ENCODE data around the gene SUCLA2. TPM values are rescaled to one million over a fixed set of nuclear protein-coding genes. Genes with fewer than 3 reads are reported as not detected.

The SUCLA2 gene
- total RNA-seq, 1 experiment from 2014 or later = 53.9 TPM

DNA sequence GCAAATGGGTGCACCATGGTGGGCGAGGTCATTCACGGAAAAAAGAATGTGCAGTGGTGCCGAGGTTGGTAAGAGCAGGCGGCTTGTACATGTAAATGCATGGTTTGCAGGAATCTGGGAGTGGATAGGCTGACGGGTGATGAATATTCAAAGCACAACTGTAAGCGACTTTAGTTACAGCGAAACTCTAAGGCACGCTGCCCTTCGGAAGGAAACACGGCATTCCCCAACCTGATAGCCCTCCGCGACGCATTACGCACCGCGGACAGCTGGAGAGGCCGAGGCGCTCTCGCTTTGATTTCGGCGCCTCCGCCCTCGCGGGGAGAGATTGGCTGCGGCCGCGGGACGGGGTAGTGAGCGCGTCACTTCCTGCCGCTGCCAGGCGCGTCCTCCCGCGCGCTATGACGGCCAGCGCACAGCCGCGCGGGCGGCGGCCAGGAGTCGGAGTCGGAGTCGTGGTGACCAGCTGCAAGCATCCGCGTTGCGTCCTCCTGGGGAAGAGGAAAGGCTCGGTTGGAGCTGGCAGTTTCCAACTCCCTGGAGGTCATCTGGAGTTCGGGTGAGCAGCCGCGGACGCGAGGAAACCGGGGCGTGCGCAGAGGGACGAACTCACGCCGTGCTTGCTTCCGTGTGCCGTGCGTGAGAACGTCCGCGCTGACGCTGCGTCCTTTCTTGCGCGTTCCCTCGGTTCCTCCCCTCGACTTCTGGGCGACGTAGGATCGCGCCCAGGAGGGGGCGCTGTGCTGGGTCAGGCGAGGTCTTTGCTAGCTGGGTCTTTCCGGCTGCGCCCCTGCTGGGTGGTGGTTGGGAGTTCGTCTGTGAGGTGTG, 36.5 kb upstream of the SUCLA2 start, which contains the start of gene NUDT15:
NUDT15 (plus strand) TSS at position 381 of the 828 bp plus-strand sequence; CDS start at position 402, 21 bp downstream.
- Histone ChIP-seq H2AK5ac (ENCODE audit: insufficient read length, low read length) (no peak within 1 kb of the TSS), H3K79me1 (ENCODE audit: insufficient read depth, low read depth, low read length, poor library complexity, severe bottlenecking) (no peaks in the 10 kb centered on the region), H2BK120ac (ENCODE audit: low read depth, low read length, poor library complexity, severe bottlenecking) (no peak within 1 kb of the TSS), H4K5ac (ENCODE audit: insufficient read length, low read depth, low read length) (peak within 1 kb of the TSS; percentile 61), H2BK15ac (ENCODE audit: low read depth, low read length) (no peak within 1 kb of the TSS), H4K8ac (replicated peaks; ENCODE audit: insufficient read length, low read depth, low read length) (no peak within 1 kb of the TSS), H3K9ac (ENCODE audit: extremely low read depth, insufficient read length, low read length) (peak within 1 kb of the TSS; percentile 50), H3K4ac (ENCODE audit: low read depth, low read length) (no peak within 1 kb of the TSS), H3K23ac (ENCODE audit: insufficient read length, low read depth, low read length) (no peak within 1 kb of the TSS), H3K56ac (ENCODE audit: insufficient read length, low read depth, low read length) (no peak within 1 kb of the TSS), H2BK5ac (ENCODE audit: insufficient read length, low read length) (peak within 1 kb of the TSS; percentile 21), H3K27ac (ENCODE audit: insufficient read length, low read depth, low read length) (peak within 1 kb of the TSS; percentile 99), H3K79me2 (ENCODE audit: insufficient read depth, low read length) (0 out of 2 replicates have a peak, but pooled peaks cover 2% of the 10 kb centered on the region), H2AFZ (ENCODE audit: low read length) (no peak within 1 kb of the TSS), H3K18ac (ENCODE audit: insufficient read length, low read depth, low read length) (peak within 1 kb of the TSS; percentile 87), H2BK12ac (ENCODE audit: insufficient read length, low read depth, low read length) (no peak within 1 kb of the TSS), H3K27me3 (ENCODE audit: insufficient read depth, low read length) (no peaks in the 10 kb centered on the region), H3K9me3 (ENCODE audit: control insufficient read depth, low read depth, low read length) (peaks cover 3% of the 10 kb centered on the region), H3K23me2 (ENCODE audit: insufficient read length, low read depth, low read length, poor library complexity, severe bottlenecking) (peaks cover 4% of the 10 kb centered on the region), H3K4me1 (ENCODE audit: insufficient read depth, low read length) (0 out of 2 replicates have a peak, but pooled peaks cover 3% of the 10 kb centered on the region), H4K20me1 (ENCODE audit: control insufficient read depth, insufficient read depth, insufficient read length) (no peaks in the 10 kb centered on the region), H4K91ac (ENCODE audit: insufficient read length, low read depth, low read length) (no peak within 1 kb of the TSS), H3K14ac (ENCODE audit: insufficient read depth, low read length) (peak within 1 kb of the TSS; percentile 88), H3T11ph (ENCODE audit: low read length) (no peak within 1 kb of the TSS), H2BK20ac (ENCODE audit: low read depth, low read length, poor library complexity, severe bottlenecking) (no peak within 1 kb of the TSS), H3K4me2 (ENCODE audit: insufficient read depth, insufficient read length, low read length) (peak within 1 kb of the TSS; percentile 98)
- H3K36me3 Mint-ChIP-seq (ENCODE audit: insufficient read depth in 1 of 3, low read depth in 3 of 3) = peaks cover 23 to 40% (median 36%) of the 10 kb centered on the region in 3 experiments
- peak within 1 kb of the TSS; percentile 98 to 99 (median 99) for H3K27ac Mint-ChIP-seq
- H3K4me3 Mint-ChIP-seq = peak within 1 kb of the TSS; percentile 84 to 89
- WGBS (ENCODE audit: extremely low coverage, insufficient read length, low lambda C conversion rate) = no CpG with 5 or more reads among the region's 82 CpGs
- H3K27me3 Mint-ChIP-seq (ENCODE audit: low read depth) = no peaks in the 10 kb centered on the region
- peaks cover 17 to 18% of the 10 kb centered on the region in 2 experiments for H3K4me1 Mint-ChIP-seq
- TF ChIP-seq, protein P1, sequence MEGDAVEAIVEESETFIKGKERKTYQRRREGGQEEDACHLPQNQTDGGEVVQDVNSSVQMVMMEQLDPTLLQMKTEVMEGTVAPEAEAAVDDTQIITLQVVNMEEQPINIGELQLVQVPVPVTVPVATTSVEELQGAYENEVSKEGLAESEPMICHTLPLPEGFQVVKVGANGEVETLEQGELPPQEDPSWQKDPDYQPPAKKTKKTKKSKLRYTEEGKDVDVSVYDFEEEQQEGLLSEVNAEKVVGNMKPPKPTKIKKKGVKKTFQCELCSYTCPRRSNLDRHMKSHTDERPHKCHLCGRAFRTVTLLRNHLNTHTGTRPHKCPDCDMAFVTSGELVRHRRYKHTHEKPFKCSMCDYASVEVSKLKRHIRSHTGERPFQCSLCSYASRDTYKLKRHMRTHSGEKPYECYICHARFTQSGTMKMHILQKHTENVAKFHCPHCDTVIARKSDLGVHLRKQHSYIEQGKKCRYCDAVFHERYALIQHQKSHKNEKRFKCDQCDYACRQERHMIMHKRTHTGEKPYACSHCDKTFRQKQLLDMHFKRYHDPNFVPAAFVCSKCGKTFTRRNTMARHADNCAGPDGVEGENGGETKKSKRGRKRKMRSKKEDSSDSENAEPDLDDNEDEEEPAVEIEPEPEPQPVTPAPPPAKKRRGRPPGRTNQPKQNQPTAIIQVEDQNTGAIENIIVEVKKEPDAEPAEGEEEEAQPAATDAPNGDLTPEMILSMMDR (conservative IDR thresholded peaks at IDR 0.05) = peak; percentile 98
- H3K9me3 Mint-ChIP-seq = peaks cover 13 to 20% of the 10 kb centered on the region in 2 experiments; a peak in 4 of 5 replicates
- DNase-seq = peak; percentile 96

Data from H9 (cell line).